Stimulated activated CD8-positive, alpha-beta memory T cell treated with anti-CD3 and anti-CD28 coated beads, Interleukin-4, amount 100 ng/mL, for 1 hour (primary cell): ENCODE measurements around the gene FOXN3.

Experiments used
- DNase-seq, 2 donors: peaks; one replicate each; pipeline ENCODE4 v3.0.0-alpha.2; 2020; ENCODE audit warnings: low read depth in 2 of 2, low spot score in 1 of 2

The FOXN3 gene

DNA sequence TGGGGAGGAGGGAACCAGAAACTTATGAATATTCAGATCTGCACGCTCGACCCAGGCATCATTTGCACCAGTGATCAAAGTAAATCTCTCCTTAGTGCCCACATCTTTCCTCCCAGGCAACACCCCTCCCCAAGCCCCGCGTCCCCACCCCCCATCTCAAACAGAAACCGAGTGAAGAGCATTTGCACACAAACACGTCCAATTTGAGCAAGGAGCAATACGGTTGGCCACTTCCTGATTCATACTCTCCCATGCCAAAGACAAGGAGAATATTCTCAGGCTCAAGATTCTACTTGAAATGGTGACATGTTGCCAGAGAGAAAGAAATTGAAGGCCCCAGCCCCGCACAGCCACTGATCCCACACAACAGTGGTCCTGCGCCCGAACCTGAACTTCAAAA, 7.1 kb downstream of the FOXN3 start:
- DNase-seq: no peak

DNA sequence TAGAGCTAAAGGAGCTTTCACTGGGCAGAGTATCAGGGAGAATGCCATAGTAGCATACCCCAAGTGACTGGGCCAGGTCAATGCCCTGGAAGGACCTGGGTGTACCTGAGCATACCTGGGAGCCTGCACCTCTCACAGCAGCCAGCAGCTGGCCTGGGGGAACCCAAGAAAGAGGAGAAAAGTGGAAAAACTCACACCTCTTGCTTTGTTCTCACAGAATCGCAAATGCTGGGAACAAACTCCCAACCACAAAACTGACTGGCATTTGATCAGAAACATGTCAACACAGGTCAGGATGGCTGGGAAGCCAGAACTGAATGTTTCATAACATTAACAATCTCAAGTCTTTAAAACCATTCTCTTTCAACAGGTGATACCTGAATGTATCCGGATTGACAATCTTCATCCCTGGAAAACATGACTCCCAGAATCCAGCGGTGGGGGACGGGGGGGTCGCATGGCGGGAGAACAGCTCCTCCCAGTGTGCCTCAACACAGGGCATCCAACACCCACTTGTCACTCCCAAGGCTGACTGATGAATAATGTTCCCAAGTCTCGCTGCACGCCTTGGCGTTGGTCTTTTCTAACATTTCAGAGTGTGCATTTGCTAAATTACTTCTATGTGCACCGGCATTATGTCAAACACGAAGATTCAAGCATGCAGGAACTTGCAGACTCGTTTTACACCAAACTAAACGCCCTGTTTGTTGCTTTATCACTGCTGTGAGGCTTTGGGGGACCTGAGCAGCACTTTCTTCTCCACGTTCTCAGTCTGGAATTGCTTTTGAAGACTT, 7.9 kb downstream of the FOXN3 start:
- no peak for DNase-seq

DNA sequence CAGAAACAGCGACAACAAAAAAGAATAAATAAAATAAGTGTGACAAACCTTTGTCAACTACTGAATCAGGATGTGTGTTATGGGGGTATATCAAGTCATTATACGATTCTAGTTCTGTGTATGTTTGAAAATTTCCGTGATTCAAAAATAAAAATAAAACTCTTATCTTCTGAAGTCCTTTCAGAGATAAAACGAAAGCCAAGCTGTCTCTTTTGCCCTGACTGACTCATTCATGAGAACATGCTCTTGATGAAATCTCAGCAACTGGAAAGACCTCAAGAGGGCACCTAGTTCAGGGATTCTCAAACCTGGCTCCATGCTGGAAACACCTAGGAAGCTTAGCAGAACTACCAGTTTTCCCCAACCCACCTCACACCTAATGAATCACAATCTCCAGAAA, 9.2 kb downstream of the FOXN3 start:
- no peak for DNase-seq

DNA sequence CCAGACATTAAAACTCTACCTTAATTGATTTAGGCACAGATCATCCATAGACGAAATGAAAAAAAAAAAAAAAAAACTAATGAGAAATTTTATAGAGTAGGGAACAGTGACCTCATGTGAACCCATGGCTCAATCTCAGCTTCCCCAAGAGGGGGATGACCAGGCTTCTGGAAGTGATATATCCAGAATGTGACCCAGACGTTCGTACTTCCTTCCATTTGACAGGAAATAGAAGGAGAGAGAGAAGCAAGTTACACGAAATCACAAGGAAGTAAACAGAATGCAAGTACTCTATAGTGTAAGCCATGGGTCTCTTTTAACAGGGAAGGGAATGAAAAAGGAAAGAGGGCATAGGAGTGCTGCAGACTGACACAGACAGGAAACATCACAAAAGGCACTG, 10.1 kb downstream of the FOXN3 start:
- no peak for DNase-seq

DNA sequence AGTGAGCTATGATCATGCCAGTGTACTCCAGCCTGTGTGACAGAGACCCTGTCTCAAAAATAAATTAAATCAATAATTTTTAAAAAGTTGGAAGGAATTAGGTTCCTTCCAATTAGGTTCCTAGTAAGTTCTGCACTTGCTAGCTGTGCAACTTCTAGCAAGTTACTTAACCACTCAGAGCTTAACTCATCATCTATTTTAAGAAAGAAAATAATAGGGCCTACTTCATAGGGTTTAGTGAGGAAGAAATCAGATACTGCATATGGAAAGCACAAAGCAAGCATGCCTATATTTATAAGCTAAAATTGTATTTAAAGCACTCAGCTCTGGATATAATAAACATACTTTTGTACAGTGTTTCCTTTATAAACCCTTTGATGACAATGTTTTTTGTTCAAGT, 10.7 kb downstream of the FOXN3 start:
- no peak for DNase-seq

DNA sequence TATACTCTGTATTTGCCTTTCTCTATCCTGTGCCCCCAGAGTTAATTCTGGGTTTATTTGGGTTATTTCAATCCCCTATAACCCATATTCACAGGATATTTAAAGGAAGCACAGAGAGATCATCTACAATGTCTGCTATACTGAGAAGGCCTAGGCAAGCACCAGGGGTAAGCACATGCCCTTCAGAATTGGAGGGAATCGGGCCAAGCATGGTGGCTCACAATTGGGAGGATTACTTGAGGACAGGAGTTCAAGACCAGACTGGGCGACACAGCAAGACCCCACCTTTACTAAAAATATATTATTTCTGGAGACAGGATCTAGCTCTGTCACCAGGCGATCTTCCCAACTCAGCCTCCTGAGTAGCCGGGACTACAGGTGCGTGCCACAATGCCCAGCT, 11.3 kb downstream of the FOXN3 start:
- no peak for DNase-seq

DNA sequence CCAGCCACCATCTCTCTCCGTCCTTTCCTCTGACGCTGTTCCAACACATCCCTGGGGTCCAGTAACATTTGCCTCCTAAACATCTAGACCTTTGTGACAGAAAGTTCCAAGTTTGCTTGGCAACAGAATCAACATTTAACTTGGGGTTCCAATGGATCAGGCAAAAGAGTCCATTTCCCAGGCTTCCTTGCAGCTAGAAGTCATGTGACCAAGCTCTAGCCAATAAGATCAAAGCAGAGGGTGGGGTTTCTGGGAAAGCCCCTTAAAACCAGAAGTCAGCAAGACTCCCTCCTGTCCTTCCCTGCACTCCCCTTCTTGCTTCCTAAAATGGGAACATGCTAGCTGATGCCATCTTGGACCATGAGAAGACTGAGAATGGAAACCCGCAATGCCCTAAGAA, 14.7 kb downstream of the FOXN3 start:
- DNase-seq: no peak

DNA sequence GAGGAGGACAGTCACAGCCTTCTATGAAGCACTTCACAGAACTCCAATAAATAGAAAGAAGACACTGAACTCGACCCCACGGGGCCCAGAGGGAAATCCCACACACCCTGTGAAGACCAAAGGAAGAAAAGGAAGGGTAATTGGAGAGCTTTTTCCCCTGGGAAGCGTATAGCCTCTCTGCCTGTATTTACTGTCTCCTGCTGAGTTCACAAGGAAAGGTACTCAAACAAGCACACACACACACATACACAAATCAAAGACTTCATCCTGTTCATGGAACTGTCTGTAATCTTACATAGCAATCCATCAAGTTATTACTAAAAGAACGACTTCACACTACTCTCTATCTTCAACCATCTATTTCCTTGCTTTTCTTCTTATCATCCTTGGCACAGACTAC, 15.3 kb downstream of the FOXN3 start:
- DNase-seq: no peak

DNA sequence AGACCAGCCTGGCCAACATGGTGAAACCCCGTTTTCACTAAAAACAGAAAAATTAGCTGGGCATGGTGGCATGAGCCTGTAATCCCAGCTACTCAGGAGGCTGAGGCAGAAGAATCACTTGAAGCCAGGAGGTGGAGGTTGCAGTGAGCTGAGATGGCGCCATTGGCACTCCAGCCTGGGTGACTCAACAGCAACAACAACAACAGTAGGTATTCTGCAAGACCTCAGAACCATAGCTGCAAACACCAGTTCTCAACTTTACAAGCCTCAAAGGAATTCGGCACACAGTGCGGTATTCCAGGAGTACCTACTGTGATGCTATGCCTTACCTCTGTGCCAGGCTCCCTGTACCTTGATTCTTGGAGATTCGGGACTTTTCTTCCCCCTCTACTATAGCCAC, 15.8 kb downstream of the FOXN3 start:
- no peak for DNase-seq

DNA sequence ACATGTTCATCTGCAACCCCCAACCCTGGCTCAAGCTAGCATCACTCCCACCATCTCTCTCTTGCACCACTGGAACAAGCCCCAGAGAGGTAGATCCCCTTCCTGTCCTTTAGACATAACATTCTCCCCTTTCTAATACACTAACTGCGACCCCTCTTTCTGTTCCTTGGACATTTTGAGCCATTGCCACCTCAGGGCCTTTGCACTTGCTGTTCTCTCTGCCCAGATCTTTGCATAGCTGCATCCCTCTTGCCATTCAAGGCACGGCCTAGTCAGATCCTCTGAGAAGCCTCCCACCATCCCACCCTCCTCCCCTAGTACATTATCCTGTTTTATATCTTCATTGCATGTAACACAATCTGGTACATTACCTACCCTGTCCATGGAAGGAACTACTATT, 16.5 kb downstream of the FOXN3 start:
- DNase-seq: no peak

DNA sequence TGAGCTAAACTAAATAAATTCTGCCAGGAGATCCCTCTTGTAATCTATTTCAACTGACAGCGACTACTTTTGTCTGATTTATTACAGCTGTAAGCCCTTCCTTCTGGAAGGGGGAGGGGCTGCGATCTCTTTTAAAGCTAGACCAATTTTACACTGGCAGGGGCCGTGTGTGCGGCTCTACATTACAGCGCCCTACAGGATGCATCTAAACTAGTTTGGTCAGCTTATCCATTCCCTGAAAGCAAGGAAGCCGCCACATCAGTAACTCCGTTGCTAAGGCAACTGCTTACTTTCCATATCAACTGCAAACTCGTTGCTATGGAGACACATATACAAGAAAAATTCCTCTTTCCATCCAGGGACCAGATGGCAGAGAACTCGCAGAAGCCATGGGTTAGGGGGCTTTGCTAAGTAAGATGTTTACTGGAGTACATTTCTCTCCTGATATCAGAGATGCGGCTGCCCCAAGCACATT, 17.4 kb downstream of the FOXN3 start:
- no peak for DNase-seq

DNA sequence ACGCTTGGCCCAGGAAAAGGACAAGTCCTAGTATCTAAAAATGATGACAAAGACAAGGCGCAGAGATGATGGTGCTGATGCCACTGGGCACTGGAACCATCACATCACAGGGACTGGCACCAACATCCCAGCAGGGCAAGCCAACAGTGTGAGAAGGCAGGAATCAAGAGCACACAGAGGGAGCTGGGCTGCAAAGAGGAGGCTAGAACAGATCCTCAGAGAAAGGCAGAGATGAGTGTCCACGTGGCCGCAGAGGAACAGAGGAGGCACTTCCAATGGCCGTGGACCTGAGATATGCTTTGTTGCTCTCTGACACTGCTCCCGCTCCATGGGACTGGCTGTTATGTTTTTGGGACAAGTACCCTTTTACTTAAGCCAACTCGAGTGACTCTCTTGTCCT, 17.9 kb downstream of the FOXN3 start:
- no peak for DNase-seq

DNA sequence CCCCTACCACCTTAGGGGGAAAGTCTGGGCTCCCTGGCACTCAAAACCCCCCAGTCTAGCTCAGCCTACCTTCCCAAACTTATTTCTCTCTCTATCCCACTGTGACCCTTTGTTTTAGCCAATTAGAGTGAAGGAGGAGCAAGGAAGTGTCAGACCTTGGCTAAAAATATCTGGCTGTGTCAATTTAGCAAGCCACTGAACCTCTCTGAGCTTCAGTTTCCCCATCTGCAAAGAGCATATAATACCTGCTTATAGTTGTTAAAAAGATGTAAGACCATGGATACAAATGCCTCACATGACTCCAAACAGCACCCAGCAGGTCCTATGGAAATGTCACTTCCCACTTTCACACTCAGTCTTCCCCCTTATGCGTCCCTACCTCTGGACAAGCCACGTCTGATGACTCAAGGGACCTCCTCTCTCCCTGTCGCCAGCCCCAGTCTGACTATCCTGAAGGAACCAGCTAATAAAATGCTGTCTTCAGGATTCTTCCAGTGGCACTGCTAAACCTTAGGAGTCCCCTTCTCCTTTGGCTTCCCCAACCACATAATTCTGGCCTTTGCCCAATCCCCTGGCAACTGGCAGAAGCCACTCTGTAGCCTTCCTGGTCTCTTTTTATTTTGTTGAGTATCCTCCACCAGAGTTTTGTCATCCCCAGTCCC, 19.3 kb downstream of the FOXN3 start:
- no peak for DNase-seq

DNA sequence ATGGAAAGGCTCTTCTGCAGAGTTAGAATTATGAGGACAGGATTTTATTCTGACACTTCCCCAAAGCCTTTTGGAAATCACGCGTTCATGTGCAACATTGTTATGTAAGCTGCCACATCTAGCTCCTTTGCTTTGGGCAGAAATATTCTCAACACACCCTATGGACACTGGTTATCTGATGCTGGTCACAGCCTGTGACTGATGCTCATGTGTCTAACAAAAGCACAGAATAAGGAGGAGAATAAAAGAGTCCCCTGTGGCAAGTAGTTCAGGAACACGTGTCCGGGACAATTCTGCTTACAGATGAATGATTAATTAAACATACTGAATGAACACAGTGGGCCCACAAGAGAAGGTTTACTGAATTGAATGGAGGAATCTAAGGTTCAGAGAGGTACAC, 22.1 kb downstream of the FOXN3 start:
- no peak for DNase-seq

DNA sequence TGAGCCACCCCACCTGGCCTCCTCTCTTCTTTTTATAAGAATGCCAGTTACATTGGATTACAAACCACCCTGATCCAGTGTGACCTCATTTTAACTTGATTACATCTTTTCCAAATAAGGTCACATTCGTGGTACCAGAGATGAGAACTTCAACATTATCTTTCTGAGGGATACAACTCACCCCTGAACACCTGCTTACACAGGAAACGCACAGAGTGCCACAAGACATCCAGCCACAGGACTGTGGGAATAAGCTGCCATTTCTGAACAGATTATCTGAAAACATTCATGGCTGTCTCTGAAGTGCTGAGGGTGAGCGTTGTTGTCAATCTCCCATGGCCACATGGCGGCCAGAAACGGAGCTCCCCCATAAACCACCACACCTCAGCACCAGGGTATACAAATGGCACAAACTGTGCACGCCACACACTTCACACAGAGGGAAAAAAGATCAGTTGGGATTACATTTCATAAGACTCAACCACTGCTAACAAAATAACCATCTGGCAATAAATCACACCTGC, 23.7 kb downstream of the FOXN3 start:
- DNase-seq: no peak

DNA sequence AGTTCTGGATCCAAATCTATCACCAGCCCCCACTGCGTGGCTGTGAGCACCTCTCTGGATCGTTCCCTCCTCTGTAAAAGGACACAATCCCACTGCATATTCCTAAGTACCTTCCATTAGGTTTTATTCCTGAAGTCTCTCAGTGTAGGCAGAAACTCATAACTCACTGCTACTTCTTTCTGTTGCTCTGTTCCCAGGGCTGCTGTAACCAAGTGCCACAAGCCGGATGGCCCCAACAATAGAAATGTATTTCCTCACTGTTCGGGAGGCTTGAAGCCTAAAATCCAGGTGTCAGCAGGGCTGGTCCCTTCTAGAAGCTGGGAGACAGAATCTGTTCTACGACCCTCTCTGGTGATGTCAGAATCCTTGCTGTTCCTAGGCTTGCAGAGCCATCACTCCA, 24.9 kb downstream of the FOXN3 start:
- DNase-seq: no peak

DNA sequence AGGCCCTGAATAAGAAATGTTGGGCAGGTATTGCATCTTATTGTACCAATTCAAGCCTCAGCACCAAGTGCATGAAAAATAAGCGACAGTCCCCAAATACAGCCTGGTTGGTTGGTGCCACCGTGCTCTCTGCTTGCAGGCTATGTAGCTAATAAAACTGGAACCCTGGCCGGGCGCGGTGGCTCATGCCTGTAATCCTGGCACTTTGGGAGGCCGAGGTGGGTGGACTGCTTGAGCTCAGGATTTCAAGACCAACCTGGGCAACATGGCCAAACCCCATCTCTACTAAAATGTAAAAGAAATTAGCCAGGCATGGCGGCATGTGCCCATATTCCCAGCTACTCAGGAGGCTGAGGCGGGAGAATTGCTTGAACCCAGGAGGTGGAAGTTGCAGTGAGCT, 25.5 kb downstream of the FOXN3 start:
- DNase-seq: no peak

DNA sequence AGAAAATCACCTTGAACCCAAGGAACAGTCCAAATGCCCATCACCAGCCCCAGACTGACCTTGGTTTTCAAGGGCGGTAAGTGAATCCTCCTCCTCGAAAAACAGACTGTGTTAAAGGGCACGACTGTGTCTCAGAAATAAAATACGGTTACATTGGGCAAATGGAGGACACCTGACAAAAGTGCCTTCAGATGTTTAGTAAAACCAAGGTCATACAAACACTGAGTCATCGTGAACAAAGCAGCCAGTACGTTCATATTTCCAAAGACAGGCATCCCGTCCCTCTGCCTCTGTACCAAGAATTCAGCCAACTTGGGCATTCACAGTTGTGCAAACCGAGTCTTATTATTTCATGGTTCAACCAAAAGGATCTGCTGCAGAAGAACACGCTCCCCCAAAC, 25.9 kb downstream of the FOXN3 start:
- no peak for DNase-seq

DNA sequence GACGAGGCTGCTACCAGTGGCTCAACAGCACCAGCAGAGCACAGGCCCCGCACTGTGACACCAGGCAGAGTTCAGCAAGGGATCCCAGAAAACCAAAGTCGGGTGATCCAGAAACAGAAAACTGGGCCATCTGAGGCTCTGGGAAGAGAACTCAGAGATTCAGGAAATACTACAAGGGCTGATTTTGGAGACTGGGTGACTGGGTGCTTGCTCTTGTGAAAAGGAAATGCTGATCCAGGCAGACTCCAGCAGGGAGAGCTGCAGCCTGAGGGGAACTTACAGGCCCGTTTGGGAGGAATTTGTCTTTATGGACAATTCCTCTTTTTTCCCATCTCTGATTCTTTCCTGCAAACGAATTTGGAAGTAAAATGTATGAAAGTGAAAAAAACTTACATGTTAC, 28.2 kb downstream of the FOXN3 start:
- no peak for DNase-seq

DNA sequence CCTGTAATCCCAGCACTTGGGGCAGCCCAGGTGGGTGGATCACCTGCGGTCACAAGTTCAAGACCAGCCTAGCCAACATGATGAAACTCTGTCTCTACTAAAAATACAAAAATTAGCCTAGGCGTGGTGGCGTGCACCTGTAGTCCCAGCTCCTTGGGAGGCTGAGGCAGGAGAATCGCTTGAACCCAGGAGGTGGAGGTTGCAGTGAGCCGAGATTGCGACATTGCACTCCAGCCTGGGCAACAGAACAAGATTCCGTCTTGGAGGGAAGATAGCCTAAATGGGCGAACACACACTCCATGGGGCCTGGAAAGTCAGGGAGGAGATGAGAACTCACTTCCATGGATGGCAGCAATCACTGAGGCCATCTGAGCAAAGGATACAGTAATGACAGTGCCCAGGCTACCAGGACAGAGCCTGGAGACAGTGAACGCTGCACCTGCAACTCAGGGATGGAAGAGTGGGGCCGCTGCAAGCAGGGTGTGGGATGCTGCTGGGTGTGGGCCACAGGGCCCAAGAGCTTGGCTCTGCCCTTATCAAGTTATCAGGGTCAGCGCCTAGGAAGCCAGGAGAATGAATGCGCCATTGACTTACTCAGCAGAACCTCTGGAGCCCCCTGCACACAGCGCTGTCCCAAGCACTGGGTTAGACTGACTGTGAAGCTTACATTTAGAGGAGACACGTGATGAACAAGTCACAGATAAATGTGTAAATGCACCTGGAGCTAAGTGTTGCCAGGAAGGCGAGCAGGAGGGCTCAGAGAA, 28.9 kb downstream of the FOXN3 start:
- DNase-seq: no peak

DNA sequence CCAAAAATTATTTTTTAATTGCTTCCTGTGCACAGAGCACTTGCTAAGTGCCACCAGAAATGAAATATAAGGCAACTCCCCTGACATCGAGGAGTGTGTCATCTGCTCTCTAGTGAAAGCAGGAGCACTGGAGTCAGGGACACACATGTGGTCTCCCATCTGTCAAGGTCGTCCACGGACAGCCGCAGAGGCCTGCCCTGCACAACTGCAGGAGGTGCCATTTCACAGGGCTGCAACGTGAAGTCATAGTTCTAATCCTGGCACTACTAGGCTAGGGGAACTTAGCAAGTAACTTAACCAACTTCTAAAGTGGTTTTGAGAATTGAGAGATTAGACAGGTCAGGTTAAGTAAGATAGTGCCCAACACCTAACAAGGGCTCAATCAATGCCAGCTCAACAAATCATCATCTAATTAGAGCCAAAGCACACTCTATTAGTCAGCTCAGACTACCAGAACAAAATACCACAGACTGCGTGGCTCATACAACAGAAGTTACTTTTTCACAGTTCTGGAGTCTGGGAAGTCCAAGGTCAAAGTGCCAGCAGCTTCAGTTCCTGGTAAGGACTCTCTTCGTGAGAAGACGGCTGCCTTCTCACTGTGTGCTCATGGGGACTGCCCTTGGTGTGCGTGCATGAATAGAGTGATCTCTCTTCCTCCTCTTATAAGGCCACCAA, 30.7 kb downstream of the FOXN3 start:
- DNase-seq: no peak
